NOMO-1 treated with dmso at 0.1 percent for 144 hours (cell line): ENCODE data around the gene DNM3.

ENCODE experiments used
- DNase-seq: peaks from one replicate; lab custom pipeline; 2025; ENCODE audit not compliant: unreplicated experiment; lab: John Stamatoyannopoulos, UW

DNM3 gene

GRCh38 chr1:172088256-172088655, 247.0 kb downstream of the DNM3 start:
- no peak for DNase-seq

GRCh38 chr1:172089768-172090510, 248.6 kb downstream of the DNM3 start:
- DNase-seq, result no peak

- no peak for DNase-seq
These were observed 249.2 kb downstream of the DNM3 start for GRCh38 chr1:172090511-172090817.

- DNase-seq, result no peak
These were observed 254.5 kb downstream of the DNM3 start for GRCh38 chr1:172095846-172096245.

- DNase-seq, result no peak
These were observed 263.9 kb downstream of the DNM3 start for GRCh38 chr1:172105230-172105629.

- no peak for DNase-seq
These were observed 266.1 kb downstream of the DNM3 start for GRCh38 chr1:172107316-172107975.

- no peak for DNase-seq
These were observed 267.0 kb downstream of the DNM3 start for GRCh38 chr1:172108161-172108893.

- DNase-seq, result no peak
These were observed 268.1 kb downstream of the DNM3 start for GRCh38 chr1:172109359-172109758.

- DNase-seq, result no peak
These were observed 271.3 kb downstream of the DNM3 start for GRCh38 chr1:172112576-172112975.

GRCh38 chr1:172117800-172118199, 276.5 kb downstream of the DNM3 start:
- no peak for DNase-seq

GRCh38 chr1:172118618-172119017, 277.3 kb downstream of the DNM3 start:
- DNase-seq, result no peak

- no peak for DNase-seq
These were observed 277.9 kb downstream of the DNM3 start for GRCh38 chr1:172119184-172119583.

- DNase-seq, result no peak
These were observed 279.1 kb downstream of the DNM3 start for GRCh38 chr1:172120381-172120780.

- DNase-seq, result no peak
These were observed 279.9 kb downstream of the DNM3 start for GRCh38 chr1:172121081-172121717.

GRCh38 chr1:172122381-172122780, 281.1 kb downstream of the DNM3 start:
- DNase-seq, result no peak

- DNase-seq, result no peak
These were observed 284.0 kb downstream of the DNM3 start for GRCh38 chr1:172125250-172125649.

GRCh38 chr1:172125812-172126430, 284.6 kb downstream of the DNM3 start:
- DNase-seq, result no peak

GRCh38 chr1:172132836-172133235, 291.5 kb downstream of the DNM3 start:
- no peak for DNase-seq

GRCh38 chr1:172134087-172134731, 292.9 kb downstream of the DNM3 start:
- no peak for DNase-seq

- no peak for DNase-seq
These were observed 293.9 kb downstream of the DNM3 start for GRCh38 chr1:172135076-172135672.
